B cell (primary cell): Measurements from ENCODE around the gene SYCP2.

Source experiments
- CTCF ChIP-seq: fragments of 200-600 bp; IDR thresholded peaks from one replicate; pipeline ENCODE4 v1.8.0; 2022; ENCODE audit warnings: antibody characterized with exemption, mild to moderate bottlenecking
- EZH2 ChIP-seq: IDR thresholded peaks from 2 replicates; pipeline ENCODE4 v1.6.1; 2012; ENCODE audit warnings: borderline replicate concordance, low read depth, mild to moderate bottlenecking, moderate library complexity, low read length; ENCODE audit not compliant: insufficient read depth, poor library complexity, severe bottlenecking

- TF ChIP-seq CTCF, result no peak
- no peak for TF ChIP-seq EZH2
Measured at GRCh38 chr20:59962155-59962554, 28.7 kb upstream of the SYCP2 start.
